GM19043 (cell line): ENCODE measurements around the gene SERAC1.

Source experiments
- ATAC-seq: cut with Tn5 transposase; IDR thresholded peaks from one replicate; pipeline ENCODE4 v1.9.1; 2021; ENCODE audit warnings: low read depth; ENCODE audit not compliant: unreplicated experiment

Gene SERAC1

GRCh38 chr6:158125271-158125670, 42.8 kb downstream of the SERAC1 start:
- ATAC-seq = no peak

DNA sequence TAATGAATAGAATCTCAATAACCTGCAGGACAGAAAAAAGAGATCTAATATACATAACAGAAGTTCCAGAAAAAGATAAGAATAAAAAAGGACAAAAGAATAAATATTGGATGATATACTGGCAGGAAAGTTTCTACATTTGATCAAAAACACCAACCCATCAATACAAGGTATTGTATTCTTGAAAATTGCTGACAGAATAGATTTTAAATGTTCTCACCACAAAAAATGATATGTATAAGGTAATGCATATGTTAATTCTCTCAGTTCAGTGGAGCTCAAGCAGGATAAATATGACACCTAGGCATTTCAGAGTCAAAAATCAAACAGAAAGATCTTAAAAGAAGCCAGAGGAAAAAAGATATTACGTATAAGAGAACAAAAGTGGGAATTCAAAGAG, 43.8 kb downstream of the SERAC1 start:
- ATAC-seq = no peak

DNA sequence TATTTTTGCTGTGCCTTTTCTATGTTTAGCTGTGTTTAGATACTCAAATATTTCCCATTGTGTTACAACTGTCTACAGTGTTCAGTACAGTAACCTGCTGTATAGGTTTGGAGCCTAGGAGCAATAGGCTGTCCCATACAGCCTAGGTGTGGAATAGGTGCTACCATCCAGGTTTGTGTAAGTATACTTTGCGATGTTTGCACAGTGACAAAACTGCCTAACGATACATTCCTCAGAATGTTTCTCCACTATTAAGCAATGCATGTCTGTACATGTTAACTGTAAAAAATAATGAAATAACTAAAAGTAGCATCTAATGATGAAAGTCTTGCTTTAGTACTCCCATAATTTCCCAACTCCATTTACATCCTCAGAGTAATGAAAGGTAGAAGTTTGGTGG, 46.0 kb downstream of the SERAC1 start:
- no peak for ATAC-seq

DNA sequence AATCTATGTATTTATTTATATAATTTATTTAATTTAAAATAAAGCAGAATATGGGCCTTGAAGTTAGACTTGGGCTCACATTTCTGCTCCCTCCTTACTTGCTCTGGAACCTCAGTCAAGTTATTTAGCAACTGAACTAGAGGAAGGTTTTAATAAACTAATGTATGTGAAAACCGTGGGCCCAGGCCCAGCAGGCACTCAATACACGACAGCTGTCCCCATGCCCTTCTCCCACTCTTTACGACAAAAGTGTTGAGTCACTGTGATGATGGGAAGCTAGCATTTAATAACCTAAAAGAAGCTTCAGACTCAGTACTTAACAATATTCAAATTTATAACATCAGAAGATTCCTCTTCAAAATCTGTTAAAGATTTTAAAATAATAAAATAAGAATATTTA, 46.7 kb downstream of the SERAC1 start:
- no peak for ATAC-seq

DNA sequence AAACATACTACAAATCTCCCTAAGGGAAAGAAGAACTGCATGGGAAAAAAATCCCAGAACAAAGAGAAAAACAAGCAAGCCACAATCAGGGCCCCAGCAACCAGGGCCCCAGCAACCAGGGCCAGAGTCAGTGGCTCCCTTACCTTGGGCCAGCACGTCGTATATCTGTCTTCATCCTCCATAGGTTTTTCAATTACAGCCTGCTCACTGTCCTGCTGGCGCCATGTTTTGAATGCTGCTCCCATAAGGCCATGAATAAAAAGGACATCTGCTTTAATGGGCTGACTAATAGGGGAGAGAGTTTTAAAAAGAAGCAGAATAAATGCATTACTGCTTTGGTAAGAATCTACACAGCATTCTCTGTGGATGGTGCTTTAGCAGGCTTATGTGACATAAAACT, 49.2 kb downstream of the SERAC1 start:
- ATAC-seq = no peak

- no peak for ATAC-seq
These were observed 52.6 kb downstream of the SERAC1 start for GRCh38 chr6:158115508-158115907.

GRCh38 chr6:158115102-158115501, 53.0 kb downstream of the SERAC1 start:
- ATAC-seq = no peak

- no peak for ATAC-seq
These were observed 54.3 kb downstream of the SERAC1 start for GRCh38 chr6:158113802-158114201.

DNA sequence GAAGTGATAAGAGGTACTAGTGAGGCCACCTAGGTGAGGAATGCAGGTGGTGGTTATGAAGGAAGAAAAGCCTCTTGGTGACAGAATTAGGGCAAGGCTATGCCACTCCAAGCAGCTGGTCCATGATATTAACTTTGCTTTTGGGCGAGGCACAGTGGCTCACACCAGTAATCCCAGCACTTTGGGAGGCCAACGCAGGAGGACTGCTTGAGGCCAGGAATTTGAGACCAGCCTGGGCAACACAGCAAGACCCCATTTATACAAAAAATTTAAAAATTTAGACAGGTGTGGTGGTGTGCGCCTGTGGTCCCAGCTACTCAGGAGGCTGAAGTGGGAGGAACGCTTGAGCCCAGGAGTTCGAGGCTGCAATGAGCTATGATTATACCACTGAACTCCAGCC, 56.1 kb downstream of the SERAC1 start:
- ATAC-seq = no peak

DNA sequence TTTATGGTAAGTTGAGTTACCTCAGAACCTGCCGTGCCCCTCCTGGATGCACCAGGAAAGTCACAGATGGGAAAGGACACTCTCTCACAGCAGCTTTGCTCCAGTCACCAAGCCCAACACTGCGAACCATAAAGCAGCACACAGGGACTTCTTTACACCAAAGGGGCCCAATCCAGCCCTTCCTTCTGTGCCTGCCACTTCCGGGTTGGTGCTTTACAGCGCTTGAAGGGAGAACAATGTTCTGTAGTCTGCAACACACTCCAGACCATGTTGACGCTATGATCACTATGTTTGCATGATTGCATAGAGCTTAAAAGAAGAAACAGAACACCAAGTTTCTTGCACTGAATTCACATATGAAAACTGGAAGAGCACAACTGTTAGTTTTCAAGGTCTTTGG, 57.1 kb downstream of the SERAC1 start:
- ATAC-seq = no peak

- no peak for ATAC-seq
These were observed 58.3 kb downstream of the SERAC1 start for GRCh38 chr6:158109748-158110147.

DNA sequence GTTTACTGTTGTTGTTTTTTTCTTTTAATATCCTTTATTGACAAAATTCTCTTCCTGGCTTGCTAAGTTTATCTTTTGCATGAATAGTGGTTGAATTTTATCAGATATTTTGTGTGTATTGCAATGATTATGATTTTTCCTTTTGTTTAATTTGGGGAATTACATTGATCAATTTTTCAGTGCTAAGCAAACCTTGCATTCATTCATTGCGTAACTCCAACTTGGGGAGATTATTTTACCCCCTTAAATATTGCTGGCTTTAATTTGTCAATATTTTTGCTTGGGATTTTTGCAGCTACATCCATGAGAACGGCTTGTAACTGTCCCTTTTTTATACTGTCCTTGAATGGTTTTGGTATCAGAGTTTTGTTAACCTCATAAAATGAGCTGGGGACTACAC, 63.4 kb downstream of the SERAC1 start:
- no peak for ATAC-seq

DNA sequence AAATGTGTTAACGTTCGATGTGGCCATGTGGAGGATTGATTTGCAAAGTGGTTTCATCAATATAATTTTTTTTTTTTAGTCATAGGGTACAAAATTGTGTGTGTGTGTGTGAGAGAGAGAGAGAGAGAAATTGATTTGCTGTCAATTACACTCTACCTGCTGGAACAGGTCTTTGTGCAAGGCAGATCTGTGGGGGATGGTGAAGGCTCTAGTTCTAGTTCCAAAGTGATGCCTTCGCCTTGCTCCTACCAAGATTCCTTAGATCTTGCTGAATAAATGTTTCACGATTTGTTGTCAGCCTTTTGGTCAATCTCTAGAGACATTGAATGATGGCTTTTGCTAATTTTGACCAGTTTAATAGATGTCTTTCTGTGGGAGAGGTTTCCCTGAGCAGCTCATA, 64.8 kb downstream of the SERAC1 start:
- ATAC-seq = no peak

DNA sequence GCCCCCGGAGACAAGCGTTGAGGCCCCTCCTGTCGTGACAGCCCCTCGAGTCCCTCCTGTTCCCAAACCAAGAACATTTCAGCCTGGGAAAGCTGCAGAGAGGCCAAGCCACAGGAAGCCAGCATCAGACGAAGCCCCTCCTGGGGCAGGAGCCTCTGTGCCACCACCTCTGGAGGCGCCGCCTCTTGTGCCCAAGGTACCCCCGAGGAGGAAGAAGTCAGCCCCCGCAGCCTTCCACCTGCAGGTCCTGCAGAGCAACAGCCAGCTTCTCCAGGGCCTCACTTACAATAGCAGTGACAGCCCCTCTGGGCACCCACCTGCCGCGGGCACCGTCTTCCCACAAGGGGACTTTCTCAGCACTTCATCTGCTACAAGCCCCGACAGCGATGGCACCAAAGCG, 72.4 kb downstream of the SERAC1 start:
- ATAC-seq = no peak

DNA sequence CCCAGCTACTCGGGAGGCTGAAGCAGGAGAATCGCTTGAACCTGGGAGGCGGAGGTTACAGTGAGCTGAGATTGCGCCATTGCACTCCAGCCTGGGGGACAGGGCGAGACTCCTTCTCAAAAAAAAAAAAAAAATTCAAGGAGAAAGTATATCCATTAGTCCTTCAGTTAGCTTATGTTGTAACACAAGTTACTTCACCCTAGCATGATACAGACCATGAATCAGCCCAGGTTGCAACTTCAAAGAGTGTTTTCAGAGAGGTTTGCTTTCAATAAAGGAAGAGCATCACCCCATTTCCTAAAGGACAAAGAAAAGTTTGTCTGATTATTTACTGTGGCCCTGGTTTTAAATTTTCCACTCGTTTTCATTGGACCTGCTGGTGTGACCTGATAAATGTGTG, 73.0 kb downstream of the SERAC1 start:
- ATAC-seq = no peak

DNA sequence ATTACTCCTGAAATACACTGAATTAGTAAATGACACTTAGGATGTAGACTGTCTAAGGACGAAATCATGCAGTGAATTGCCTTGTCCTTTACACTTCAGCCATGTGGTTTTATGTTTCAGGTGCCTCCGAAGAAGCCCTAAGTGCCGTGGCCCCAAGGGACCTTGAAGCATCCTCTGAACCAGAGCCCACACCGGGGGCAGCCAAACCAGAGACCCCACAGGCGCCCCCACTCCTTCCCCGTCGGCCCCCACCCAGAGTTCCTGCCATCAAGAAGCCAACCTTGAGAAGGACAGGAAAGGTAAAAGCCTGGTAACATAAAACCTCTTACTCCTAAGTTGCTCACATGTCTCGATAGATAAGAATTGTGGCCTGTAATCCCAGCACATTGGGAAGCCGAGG, 75.3 kb downstream of the SERAC1 start:
- no peak for ATAC-seq

GRCh38 chr6:158087224-158087867, 80.7 kb downstream of the SERAC1 start:
- no peak for ATAC-seq

DNA sequence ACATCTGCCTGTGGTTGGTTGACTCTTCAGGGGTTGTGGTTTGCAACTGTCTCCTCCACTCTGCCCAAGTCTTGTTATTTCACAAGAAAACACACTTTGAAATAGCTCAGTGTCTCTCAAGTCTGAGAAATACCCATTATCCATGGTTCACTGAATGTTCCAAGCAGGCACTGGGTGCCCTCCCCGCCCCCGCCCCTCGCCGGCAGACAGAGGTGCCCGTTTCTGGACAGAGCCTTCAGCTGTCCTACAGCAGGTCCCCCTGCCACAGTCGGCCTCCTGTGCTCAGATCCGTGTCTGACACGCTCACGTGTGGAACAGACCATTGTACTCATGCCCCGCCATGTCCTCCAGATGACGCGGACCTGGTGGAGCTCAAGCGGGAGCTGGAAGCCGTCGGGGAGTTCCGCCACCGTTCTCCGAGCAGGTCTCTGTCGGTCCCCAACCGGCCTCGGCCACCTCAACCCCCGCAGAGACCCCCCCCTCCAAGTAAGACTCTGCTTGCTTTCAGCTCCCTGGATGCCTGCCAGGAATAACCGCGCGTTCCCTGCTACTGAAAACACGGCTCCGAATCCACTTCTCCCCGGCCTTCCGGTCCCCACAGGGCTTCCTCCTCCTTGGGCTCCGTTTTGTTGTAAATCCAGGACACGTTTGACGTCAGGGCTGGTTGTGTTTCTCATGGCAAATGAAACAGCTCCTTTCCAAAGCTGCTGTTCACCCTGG, 81.4 kb downstream of the SERAC1 start:
- ATAC-seq = no peak

- peak; percentile 87 for ATAC-seq
These were observed 82.0 kb downstream of the SERAC1 start for GRCh38 chr6:158086054-158086503.

DNA sequence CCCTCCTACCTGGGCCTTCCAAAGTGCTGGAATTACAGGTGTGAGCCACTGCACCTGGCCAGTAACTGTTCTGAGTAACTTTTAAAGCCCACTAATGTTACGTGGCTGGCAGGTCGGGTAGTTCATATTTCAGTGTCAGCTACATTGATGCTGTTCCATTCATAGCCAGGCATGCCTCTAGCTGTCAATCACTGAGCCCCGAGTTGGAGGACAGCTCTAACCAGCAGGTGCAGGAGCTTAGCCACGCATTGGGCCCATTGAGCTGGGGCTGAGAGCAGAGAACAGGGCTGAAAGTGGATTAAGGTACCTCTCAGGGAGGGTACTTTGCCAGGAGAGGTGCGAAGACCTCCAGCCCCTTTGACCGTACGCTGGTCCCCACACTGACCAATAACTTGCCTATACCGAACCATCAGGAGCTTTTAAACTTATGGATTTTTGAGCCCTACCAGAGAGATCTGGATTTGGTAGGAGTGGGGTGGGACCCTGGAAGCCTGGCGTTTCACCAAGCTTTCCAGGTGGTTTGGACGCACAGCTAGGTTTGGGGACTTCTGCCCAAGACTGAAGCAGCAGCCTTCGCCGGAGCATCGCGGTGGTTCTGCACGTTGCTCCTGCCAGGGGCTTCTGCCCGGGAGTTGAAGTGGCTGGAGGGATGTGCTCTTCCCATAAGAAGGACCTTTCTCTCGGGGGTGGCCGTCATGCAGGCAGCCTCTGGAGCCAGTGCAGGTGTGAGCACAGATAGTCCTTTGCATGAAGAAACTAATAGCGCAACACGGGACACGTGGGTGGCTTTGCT, 82.6 kb downstream of the SERAC1 start:
- no peak for ATAC-seq

DNA sequence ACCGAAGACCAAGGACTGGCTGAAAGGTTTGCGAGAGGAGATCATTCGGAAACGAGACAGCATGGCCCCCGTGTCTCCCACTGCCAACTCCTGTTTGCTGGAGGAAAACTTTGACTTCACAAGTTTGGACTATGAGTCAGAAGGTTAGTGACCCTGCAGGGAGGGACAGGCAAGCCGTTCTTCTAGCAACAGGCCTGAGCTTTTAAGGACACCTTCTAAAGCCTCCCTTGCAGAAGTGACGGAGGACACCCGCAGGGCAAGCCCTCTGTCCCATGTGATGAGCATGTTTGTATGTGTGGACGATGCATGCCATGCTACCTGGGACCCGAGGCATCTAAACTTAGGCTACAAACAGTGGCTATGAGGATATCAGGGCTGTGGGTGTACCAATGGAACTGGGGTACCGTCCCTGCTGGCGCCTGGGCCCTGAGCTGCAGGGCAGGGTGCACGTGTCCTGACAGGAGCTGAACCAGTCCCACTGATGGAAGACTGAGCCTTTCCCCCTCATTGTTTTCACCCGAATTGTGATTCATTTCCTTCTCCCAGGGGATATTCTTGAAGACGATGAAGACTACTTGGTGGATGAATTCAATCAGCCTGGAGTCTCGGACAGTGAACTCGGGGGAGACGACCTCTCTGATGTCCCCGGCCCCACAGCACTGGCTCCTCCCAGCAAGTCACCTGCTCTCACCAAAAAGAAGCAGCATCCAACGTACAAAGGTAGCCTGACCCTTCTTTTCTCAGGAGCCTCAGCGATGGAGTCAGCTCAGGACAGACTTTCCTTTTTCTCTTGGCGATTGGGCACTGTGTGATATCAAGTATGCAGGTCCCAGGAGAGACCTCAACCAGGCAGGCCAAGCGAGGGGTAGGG, 84.4 kb downstream of the SERAC1 start:
- no peak for ATAC-seq
